HUES6 (cell line): ENCODE measurements around the gene COL27A1.

ENCODE experiments used
- H3K27ac ChIP-seq: 2 replicates; pipeline ENCODE4 v1.7.0; 2013; ENCODE audit warnings: low read depth, mild to moderate bottlenecking, low read length, inconsistent platforms
- H3K27me3 ChIP-seq: 2 replicates; pipeline ENCODE4 v1.6.1; 2013; ENCODE audit warnings: low read length; ENCODE audit not compliant: control insufficient read depth, insufficient read depth
- H3K36me3 ChIP-seq: 2 replicates; pipeline ENCODE4 v1.6.1; 2013; ENCODE audit warnings: low read length; ENCODE audit not compliant: control insufficient read depth, insufficient read depth
- H3K4me1 ChIP-seq: 2 replicates; pipeline ENCODE4 v1.6.1; 2013; ENCODE audit warnings: low read length; ENCODE audit not compliant: control insufficient read depth, insufficient read depth
- H3K4me3 ChIP-seq: 2 replicates; pipeline ENCODE4 v1.5.1; 2013; ENCODE audit warnings: low read depth, low read length
- H3K9ac ChIP-seq: one replicate; pipeline ENCODE4 v1.6.1; 2013; ENCODE audit warnings: mild to moderate bottlenecking, low read length
- H3K9me3 ChIP-seq: 2 replicates; pipeline ENCODE4 v1.6.1; 2013; ENCODE audit warnings: low read depth, low read length; ENCODE audit not compliant: control insufficient read depth, insufficient read depth

Gene COL27A1

GRCh38 chr9:114138552-114138971 lies 16.8 kb upstream of the COL27A1 start:
- Histone ChIP-seq H3K27ac (no peak overlapping the region), H3K9me3 (no peaks in the 10 kb centered on the region), H3K9ac (no peak overlapping the region), H3K4me3 (no peak overlapping the region), H3K36me3 (no peaks in the 10 kb centered on the region), H3K4me1 (no peaks in the 10 kb centered on the region), H3K27me3 (peaks cover 41% of the 10 kb centered on the region)

GRCh38 chr9:114139071-114139470 lies 16.3 kb upstream of the COL27A1 start:
- Histone ChIP-seq H3K27ac (no peak overlapping the region), H3K27me3 (peaks cover 41% of the 10 kb centered on the region), H3K9ac (no peak overlapping the region), H3K36me3 (no peaks in the 10 kb centered on the region), H3K4me3 (no peak overlapping the region), H3K4me1 (no peaks in the 10 kb centered on the region), H3K9me3 (no peaks in the 10 kb centered on the region)

- H3K9ac ChIP-seq = no peak overlapping the region
- H3K4me1 ChIP-seq = no peaks in the 10 kb centered on the region
- no peak overlapping the region for H3K27ac ChIP-seq
- peaks cover 36% of the 10 kb centered on the region for H3K27me3 ChIP-seq
- H3K36me3 ChIP-seq = no peaks in the 10 kb centered on the region
- H3K4me3 ChIP-seq = no peak overlapping the region
- H3K9me3 ChIP-seq = no peaks in the 10 kb centered on the region
Measured at GRCh38 chr9:114140401-114140800, 14.9 kb upstream of the COL27A1 start.

- no peak overlapping the region for H3K4me3 ChIP-seq
- H3K27me3 ChIP-seq = peaks cover 32% of the 10 kb centered on the region
- no peak overlapping the region for H3K27ac ChIP-seq
- no peaks in the 10 kb centered on the region; the same call in 1 of the 2 replicates for H3K4me1 ChIP-seq
- no peak overlapping the region for H3K9ac ChIP-seq
- no peaks in the 10 kb centered on the region for H3K9me3 ChIP-seq
- no peaks in the 10 kb centered on the region for H3K36me3 ChIP-seq
Measured at GRCh38 chr9:114140850-114141249, 14.5 kb upstream of the COL27A1 start.

- Histone ChIP-seq H3K4me1 (no peaks in the 10 kb centered on the region; the same call in 1 of the 2 replicates), H3K9ac (no peak overlapping the region), H3K27me3 (peaks cover 27% of the 10 kb centered on the region), H3K9me3 (no peaks in the 10 kb centered on the region), H3K27ac (no peak overlapping the region), H3K36me3 (no peaks in the 10 kb centered on the region), H3K4me3 (no peak overlapping the region)
Measured at GRCh38 chr9:114141553-114142402, 13.6 kb upstream of the COL27A1 start.

GRCh38 chr9:114143234-114143633 lies 12.1 kb upstream of the COL27A1 start:
- H3K27me3 ChIP-seq = peaks cover 30% of the 10 kb centered on the region
- no peaks in the 10 kb centered on the region for H3K36me3 ChIP-seq
- no peak overlapping the region for H3K9ac ChIP-seq
- H3K9me3 ChIP-seq = no peaks in the 10 kb centered on the region
- H3K4me3 ChIP-seq = no peak overlapping the region
- H3K27ac ChIP-seq = no peak overlapping the region
- no peaks in the 10 kb centered on the region; the same call in 1 of the 2 replicates for H3K4me1 ChIP-seq

- Histone ChIP-seq H3K4me1 (no peaks in the 10 kb centered on the region; the same call in 1 of the 2 replicates), H3K9me3 (no peaks in the 10 kb centered on the region), H3K27ac (no peak overlapping the region), H3K4me3 (no peak overlapping the region), H3K36me3 (no peaks in the 10 kb centered on the region), H3K9ac (no peak overlapping the region), H3K27me3 (peaks cover 20% of the 10 kb centered on the region)
Measured at GRCh38 chr9:114146735-114147134, 8.6 kb upstream of the COL27A1 start.

- Histone ChIP-seq H3K27me3 (peaks cover 33% of the 10 kb centered on the region), H3K36me3 (no peaks in the 10 kb centered on the region), H3K9ac (no peak overlapping the region), H3K4me3 (no peak overlapping the region), H3K27ac (no peak overlapping the region), H3K9me3 (no peaks in the 10 kb centered on the region), H3K4me1 (peaks cover 8% of the 10 kb centered on the region)
Measured at GRCh38 chr9:114149181-114149580, 6.2 kb upstream of the COL27A1 start.

- Histone ChIP-seq H3K27ac (no peak overlapping the region), H3K27me3 (peaks cover 39% of the 10 kb centered on the region), H3K4me3 (no peak overlapping the region), H3K9me3 (no peaks in the 10 kb centered on the region), H3K9ac (no peak overlapping the region), H3K36me3 (no peaks in the 10 kb centered on the region), H3K4me1 (peaks cover 13% of the 10 kb centered on the region)
Measured at GRCh38 chr9:114149765-114150340, 5.5 kb upstream of the COL27A1 start.

- no peak overlapping the region for H3K4me3 ChIP-seq
- H3K9ac ChIP-seq = no peak overlapping the region
- no peak overlapping the region for H3K27ac ChIP-seq
- no peaks in the 10 kb centered on the region for H3K9me3 ChIP-seq
- peaks cover 13% of the 10 kb centered on the region for H3K4me1 ChIP-seq
- H3K27me3 ChIP-seq = peaks cover 43% of the 10 kb centered on the region
- H3K36me3 ChIP-seq = no peaks in the 10 kb centered on the region
Measured at GRCh38 chr9:114150608-114151007, 4.7 kb upstream of the COL27A1 start.

GRCh38 chr9:114151426-114151956 lies 3.8 kb upstream of the COL27A1 start:
- Histone ChIP-seq H3K27ac (no peak overlapping the region), H3K27me3 (peaks cover 46% of the 10 kb centered on the region), H3K9ac (no peak overlapping the region), H3K4me3 (no peak overlapping the region), H3K36me3 (no peaks in the 10 kb centered on the region), H3K4me1 (peaks cover 14% of the 10 kb centered on the region), H3K9me3 (no peaks in the 10 kb centered on the region)
